GM19395 (cell line): ENCODE data around the gene A3GALT2.
"Not testable (repeated sequence)": the region's sequence is repeated elsewhere in the genome, so short reads cannot be mapped to it uniquely, and the experiment has no call there.

Source experiments
- ATAC-seq: cut with Tn5 transposase; IDR thresholded peaks from one replicate; pipeline ENCODE4 v1.9.1; 2021; ENCODE audit warnings: mild to moderate bottlenecking, moderate library complexity; ENCODE audit not compliant: unreplicated experiment

Gene A3GALT2

GRCh38 chr1:33317354-33317753 is 3.5 kb downstream of the A3GALT2 start:
- ATAC-seq, result no peak

GRCh38 chr1:33316601-33317000 is 4.3 kb downstream of the A3GALT2 start:
- ATAC-seq, result no peak

- ATAC-seq, result no peak
Measured at GRCh38 chr1:33314416-33314815, 6.5 kb downstream of the A3GALT2 start.

GRCh38 chr1:33312413-33312749 is 8.5 kb downstream of the A3GALT2 start:
- ATAC-seq, result no peak

- no peak for ATAC-seq
Measured at GRCh38 chr1:33311706-33312412, 9.0 kb downstream of the A3GALT2 start.

- ATAC-seq, result no peak
Measured at GRCh38 chr1:33310702-33311101, 10.2 kb downstream of the A3GALT2 start.

- ATAC-seq, result not testable (repeated sequence)
Measured at GRCh38 chr1:33309351-33309750, 11.5 kb downstream of the A3GALT2 start.

GRCh38 chr1:33307494-33307864 is 13.4 kb downstream of the A3GALT2 start:
- ATAC-seq, result no peak

GRCh38 chr1:33306653-33307493 is 14.0 kb downstream of the A3GALT2 start:
- ATAC-seq, result no peak

- ATAC-seq, result no peak
Measured at GRCh38 chr1:33305816-33306652, 14.9 kb downstream of the A3GALT2 start.

GRCh38 chr1:33305016-33305415 is 15.9 kb downstream of the A3GALT2 start:
- no peak for ATAC-seq

- ATAC-seq, result no peak
Measured at GRCh38 chr1:33302325-33302724, 18.6 kb downstream of the A3GALT2 start.

GRCh38 chr1:33301273-33301984 is 19.5 kb downstream of the A3GALT2 start:
- ATAC-seq, result no peak

GRCh38 chr1:33300673-33301072 is 20.2 kb downstream of the A3GALT2 start:
- no peak for ATAC-seq

- ATAC-seq, result no peak
Measured at GRCh38 chr1:33299461-33300155, 21.3 kb downstream of the A3GALT2 start.

- no peak for ATAC-seq
Measured at GRCh38 chr1:33298623-33299277, 22.1 kb downstream of the A3GALT2 start.

GRCh38 chr1:33297911-33298622 is 22.8 kb downstream of the A3GALT2 start:
- ATAC-seq, result no peak

- ATAC-seq, result no peak
Measured at GRCh38 chr1:33296824-33297223, 24.1 kb downstream of the A3GALT2 start.

GRCh38 chr1:33296082-33296458 is 24.8 kb downstream of the A3GALT2 start:
- ATAC-seq, result no peak
